H9 (cell line): Measurements from ENCODE around the gene ULK4. TPM values are rescaled to one million over a fixed set of nuclear protein-coding genes. Genes with fewer than 3 reads are reported as not detected.

Experiments
- DNase-seq: peaks from one replicate; pipeline ENCODE4 v3.0.0-alpha.2; 2017
- H2AFZ ChIP-seq: one replicate; pipeline ENCODE4 v1.6.1; 2013; ENCODE audit warnings: mild to moderate bottlenecking, low read length, control low read depth, moderate library complexity
- H2AK5ac ChIP-seq: 2 replicates; pipeline ENCODE4 v1.6.1; 2013; ENCODE audit warnings: low read length, control low read depth, mixed read lengths; ENCODE audit not compliant: insufficient read length
- H2BK120ac ChIP-seq: one replicate; pipeline ENCODE4 v1.6.1; 2013; ENCODE audit warnings: low read depth, mild to moderate bottlenecking, low read length, control low read depth, inconsistent platforms; ENCODE audit not compliant: poor library complexity, severe bottlenecking
- H2BK12ac ChIP-seq: 2 replicates; pipeline ENCODE4 v1.6.1; 2013; ENCODE audit warnings: low read length, control low read depth, mixed read lengths, low read depth; ENCODE audit not compliant: insufficient read length
- H2BK15ac ChIP-seq: 2 replicates; pipeline ENCODE4 v1.6.1; 2013; ENCODE audit warnings: low read depth, low read length, control low read depth
- H2BK20ac ChIP-seq: one replicate; pipeline ENCODE4 v1.6.1; 2013; ENCODE audit warnings: low read depth, mild to moderate bottlenecking, low read length, control low read depth, inconsistent platforms; ENCODE audit not compliant: poor library complexity, severe bottlenecking
- H2BK5ac ChIP-seq: 2 replicates; pipeline ENCODE4 v1.6.1; 2013; ENCODE audit warnings: low read length, control low read depth, mixed read lengths; ENCODE audit not compliant: insufficient read length
- H3K14ac ChIP-seq: 2 replicates; pipeline ENCODE4 v1.6.1; 2013; ENCODE audit warnings: low read length, control low read depth; ENCODE audit not compliant: insufficient read depth
- H3K18ac ChIP-seq: 2 replicates; pipeline ENCODE4 v1.6.1; 2013; ENCODE audit warnings: low read depth, mild to moderate bottlenecking, mixed read lengths, low read length, control low read depth; ENCODE audit not compliant: insufficient read length
- H3K23ac ChIP-seq: 2 replicates; pipeline ENCODE4 v1.6.1; 2013; ENCODE audit warnings: low read length, control low read depth, mixed read lengths, low read depth; ENCODE audit not compliant: insufficient read length
- H3K23me2 ChIP-seq: 2 replicates; pipeline ENCODE4 v1.6.1; 2013; ENCODE audit warnings: low read depth, mild to moderate bottlenecking, mixed read lengths, low read length, control low read depth; ENCODE audit not compliant: insufficient read length, poor library complexity, severe bottlenecking
- H3K27ac ChIP-seq: 2 replicates; pipeline ENCODE4 v1.5.1; 2013; ENCODE audit warnings: low read length, control low read depth, mixed read lengths, low read depth; ENCODE audit not compliant: insufficient read length
- H3K27me3 ChIP-seq: 2 replicates; pipeline ENCODE4 v1.6.1; 2013; ENCODE audit warnings: low read length, control low read depth, inconsistent platforms; ENCODE audit not compliant: insufficient read depth
- H3K4ac ChIP-seq: 2 replicates; pipeline ENCODE4 v1.6.1; 2013; ENCODE audit warnings: low read depth, mild to moderate bottlenecking, control low read depth, inconsistent platforms, low read length, moderate library complexity
- H3K4me1 ChIP-seq: 2 replicates; pipeline ENCODE4 v1.6.1; 2013; ENCODE audit warnings: low read length, control low read depth, inconsistent platforms; ENCODE audit not compliant: insufficient read depth
- H3K4me2 ChIP-seq: 2 replicates; pipeline ENCODE4 v1.6.1; 2013; ENCODE audit warnings: low read length, control low read depth, mixed read lengths; ENCODE audit not compliant: insufficient read length, insufficient read depth
- H3K56ac ChIP-seq: 2 replicates; pipeline ENCODE4 v1.6.1; 2013; ENCODE audit warnings: low read depth, mild to moderate bottlenecking, mixed read lengths, low read length, control low read depth; ENCODE audit not compliant: insufficient read length
- H3K79me1 ChIP-seq: 2 replicates; pipeline ENCODE4 v1.6.1; 2013; ENCODE audit warnings: low read depth, mild to moderate bottlenecking, moderate library complexity, low read length, control low read depth, inconsistent platforms; ENCODE audit not compliant: insufficient read depth, poor library complexity, severe bottlenecking
- H3K79me2 ChIP-seq: 2 replicates; pipeline ENCODE4 v1.6.1; 2013; ENCODE audit warnings: low read length, control low read depth, inconsistent platforms; ENCODE audit not compliant: insufficient read depth
- H3K9ac ChIP-seq: 2 replicates; pipeline ENCODE4 v1.6.1; 2013; ENCODE audit warnings: low read length, control low read depth, mixed read lengths; ENCODE audit not compliant: insufficient read length; ENCODE audit errors: extremely low read depth
- H3K9me3 ChIP-seq: one replicate; pipeline ENCODE4 v1.6.1; 2013; ENCODE audit warnings: low read depth, low read length, inconsistent platforms; ENCODE audit not compliant: control insufficient read depth
- H3T11ph ChIP-seq: one replicate; pipeline ENCODE4 v1.6.1; 2013; ENCODE audit warnings: mild to moderate bottlenecking, low read length, control low read depth, inconsistent platforms
- H4K20me1 ChIP-seq: one replicate; pipeline ENCODE4 v1.6.1; 2013; ENCODE audit not compliant: control insufficient read depth, insufficient read length, insufficient read depth
- H4K5ac ChIP-seq: 2 replicates; pipeline ENCODE4 v1.6.1; 2013; ENCODE audit warnings: low read depth, mild to moderate bottlenecking, mixed read lengths, low read length, control low read depth; ENCODE audit not compliant: insufficient read length
- H4K8ac ChIP-seq: replicated peaks from 2 replicates; pipeline ENCODE4 v1.6.1; 2013; ENCODE audit warnings: low read length, control low read depth, mixed read lengths, low read depth; ENCODE audit not compliant: insufficient read length
- H4K91ac ChIP-seq: 2 replicates; pipeline ENCODE4 v1.6.1; 2013; ENCODE audit warnings: low read depth, mild to moderate bottlenecking, moderate library complexity, mixed read lengths, low read length, control low read depth; ENCODE audit not compliant: insufficient read length
- H3K27ac Mint-ChIP-seq, 3 experiments: 2 replicates in 2 of 3; 3 replicates in 1 of 3; pipeline ENCODE4 v1.8.0; 2020 to 2021; ENCODE audit warnings: mixed read lengths in 3 of 3, mild to moderate bottlenecking in 1 of 3, moderate library complexity in 1 of 3
- H3K27me3 Mint-ChIP-seq: 2 replicates; pipeline ENCODE4 v1.8.0; 2021; ENCODE audit warnings: low read depth, mild to moderate bottlenecking, moderate library complexity, mixed read lengths
- H3K36me3 Mint-ChIP-seq, 3 experiments: 2 replicates in 2 of 3; 3 replicates in 1 of 3; pipeline ENCODE4 v1.8.0; 2020 to 2021; ENCODE audit warnings: low read depth in 3 of 3, mixed read lengths in 3 of 3; ENCODE audit not compliant: insufficient read depth in 1 of 3
- H3K4me1 Mint-ChIP-seq, 2 experiments: 2 replicates each; pipeline ENCODE4 v1.8.0; 2020; ENCODE audit warnings: mixed read lengths in 2 of 2
- H3K4me3 Mint-ChIP-seq, 2 experiments: 2 replicates in 1 of 2; 3 replicates in 1 of 2; pipeline ENCODE4 v1.8.0; 2020 to 2021; ENCODE audit warnings: mild to moderate bottlenecking in 2 of 2, mixed read lengths in 2 of 2, moderate library complexity in 1 of 2
- H3K9me3 Mint-ChIP-seq, 2 experiments: 2 replicates in 1 of 2; 3 replicates in 1 of 2; pipeline ENCODE4 v1.8.0; 2020; ENCODE audit warnings: mild to moderate bottlenecking in 2 of 2, mixed read lengths in 2 of 2, moderate library complexity in 1 of 2
- WGBS: extraction: QIAGEN DNeasy Blood & Tissue Kit; methylation state at CpG from one replicate; pipeline ENCODE4 v1.1.7; 2013; ENCODE audit warnings: missing lambda C conversion rate, low lambda C conversion rate, mixed read lengths; ENCODE audit not compliant: insufficient read length; ENCODE audit errors: extremely low coverage; 5-methylcytosine and 5-hydroxymethylcytosine counted together
- total RNA-seq: library from RNA; stranded (reverse); gene quantifications from 2 replicates; pipeline ENCODE4 v1.2.1, GENCODE V29; 2021
- TF ChIP-seq, protein P1 (sequence below): fragments of 200-600 bp; sonication (generic); conservative IDR thresholded peaks from 3 replicates; pipeline ENCODE4 v1.8.0; 2021; ENCODE audit warnings: antibody characterized with exemption, mild to moderate bottlenecking

Gene ULK4
- total RNA-seq, 1 experiment from 2014 or later: 12.9 TPM

DNA sequence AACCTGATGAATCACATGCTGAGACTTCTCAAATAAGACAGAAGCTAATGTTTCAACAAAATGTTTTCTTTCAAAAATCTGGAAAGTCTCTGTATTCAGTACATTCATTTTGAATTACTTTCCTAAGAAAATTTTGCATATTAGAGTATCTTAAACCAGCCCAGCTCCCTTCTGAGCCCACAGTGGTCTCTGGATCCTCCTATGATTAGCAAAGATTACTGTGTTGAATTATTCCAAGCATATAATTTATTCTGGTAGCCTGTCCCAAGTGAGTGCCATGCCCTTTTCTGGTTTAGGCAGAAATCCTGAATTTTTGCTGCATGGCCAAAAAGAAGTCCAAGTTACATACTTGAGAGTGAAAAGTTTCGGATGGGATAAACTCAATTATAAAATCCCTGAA, 483.6 kb downstream of the ULK4 start:
- H2AFZ ChIP-seq: no peak overlapping the region
- H2BK15ac ChIP-seq: no peak overlapping the region
- H4K8ac ChIP-seq: no peak overlapping the region
- no peak overlapping the region for H3K56ac ChIP-seq
- H3K79me2 ChIP-seq: no peaks in the 10 kb centered on the region
- no peaks in the 10 kb centered on the region for H3K27me3 ChIP-seq
- no peak overlapping the region for H3K4ac ChIP-seq
- H4K91ac ChIP-seq: no peak overlapping the region
- Mint-ChIP-seq H3K27me3 (no peaks in the 10 kb centered on the region), H3K4me3 (no peak overlapping the region), H3K27ac (no peak overlapping the region), H3K4me1 (peaks cover 24% of the 10 kb centered on the region in 2 experiments), H3K9me3 (peaks cover 7 to 9% of the 10 kb centered on the region in 2 experiments), H3K36me3 (peaks cover 8 to 10% (median 8%) of the 10 kb centered on the region in 3 experiments)
- no peak overlapping the region for H2BK12ac ChIP-seq
- WGBS: no CpG with 5 or more reads among the region's 1 CpG
- no peak overlapping the region for H3T11ph ChIP-seq
- no peak overlapping the region for H2BK5ac ChIP-seq
- no peaks in the 10 kb centered on the region for H3K9me3 ChIP-seq
- no peak overlapping the region for H3K4me2 ChIP-seq
- H3K4me1 ChIP-seq: peaks cover 3% of the 10 kb centered on the region; the same call in 1 of the 2 replicates
- H2AK5ac ChIP-seq: no peak overlapping the region
- no peak overlapping the region for H3K27ac ChIP-seq
- H3K9ac ChIP-seq: no peak overlapping the region
- no peaks in the 10 kb centered on the region for H4K20me1 ChIP-seq
- H3K23me2 ChIP-seq: no peaks in the 10 kb centered on the region
- H3K14ac ChIP-seq: no peak overlapping the region
- DNase-seq: no peak
- H2BK120ac ChIP-seq: no peak overlapping the region
- TF ChIP-seq, protein P1, sequence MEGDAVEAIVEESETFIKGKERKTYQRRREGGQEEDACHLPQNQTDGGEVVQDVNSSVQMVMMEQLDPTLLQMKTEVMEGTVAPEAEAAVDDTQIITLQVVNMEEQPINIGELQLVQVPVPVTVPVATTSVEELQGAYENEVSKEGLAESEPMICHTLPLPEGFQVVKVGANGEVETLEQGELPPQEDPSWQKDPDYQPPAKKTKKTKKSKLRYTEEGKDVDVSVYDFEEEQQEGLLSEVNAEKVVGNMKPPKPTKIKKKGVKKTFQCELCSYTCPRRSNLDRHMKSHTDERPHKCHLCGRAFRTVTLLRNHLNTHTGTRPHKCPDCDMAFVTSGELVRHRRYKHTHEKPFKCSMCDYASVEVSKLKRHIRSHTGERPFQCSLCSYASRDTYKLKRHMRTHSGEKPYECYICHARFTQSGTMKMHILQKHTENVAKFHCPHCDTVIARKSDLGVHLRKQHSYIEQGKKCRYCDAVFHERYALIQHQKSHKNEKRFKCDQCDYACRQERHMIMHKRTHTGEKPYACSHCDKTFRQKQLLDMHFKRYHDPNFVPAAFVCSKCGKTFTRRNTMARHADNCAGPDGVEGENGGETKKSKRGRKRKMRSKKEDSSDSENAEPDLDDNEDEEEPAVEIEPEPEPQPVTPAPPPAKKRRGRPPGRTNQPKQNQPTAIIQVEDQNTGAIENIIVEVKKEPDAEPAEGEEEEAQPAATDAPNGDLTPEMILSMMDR: no peak
- H3K23ac ChIP-seq: no peak overlapping the region
- no peaks in the 10 kb centered on the region for H3K79me1 ChIP-seq
- H2BK20ac ChIP-seq: no peak overlapping the region
- H4K5ac ChIP-seq: no peak overlapping the region
- H3K18ac ChIP-seq: no peak overlapping the region
